Measurements from ENCODE around the gene NECTIN1.

Gene NECTIN1

DNA sequence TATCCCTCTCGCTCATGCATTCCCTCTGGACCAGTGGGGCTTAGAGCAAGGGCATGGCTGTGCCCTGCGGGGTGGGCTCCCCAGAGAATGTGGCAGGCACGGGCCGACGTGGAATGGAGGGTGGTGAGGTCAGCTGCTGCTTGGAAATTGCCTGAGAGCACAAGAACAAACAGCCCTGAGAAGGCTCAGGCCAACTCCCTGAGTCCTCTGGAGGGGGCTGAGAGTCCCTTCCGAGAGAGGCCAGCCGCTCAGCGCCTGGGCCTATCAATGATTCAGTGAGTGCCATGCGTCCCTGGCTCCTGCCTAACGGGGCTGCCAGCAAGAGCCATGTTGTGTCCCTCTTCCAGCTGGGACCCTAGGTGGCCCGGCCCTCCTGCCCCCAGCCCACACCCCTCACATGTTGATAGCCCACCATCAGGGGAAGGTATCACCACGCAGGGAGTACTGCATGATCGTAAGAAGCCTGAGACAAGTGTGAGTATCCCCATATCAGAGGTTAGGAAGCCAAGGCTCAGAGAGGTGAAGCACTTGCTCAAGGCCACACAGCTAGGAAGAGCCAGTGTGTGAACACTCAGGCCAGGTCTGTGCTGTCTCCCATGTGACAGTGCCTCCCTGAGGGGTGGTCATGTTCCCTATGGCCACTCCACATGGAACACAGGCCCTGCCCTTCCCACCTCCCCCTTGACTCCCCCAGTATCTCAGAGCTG is 55.8 kb downstream of the NECTIN1 start:
- DNase-seq (ENCODE audit: low read depth in 3 of 3) = no peak

DNA sequence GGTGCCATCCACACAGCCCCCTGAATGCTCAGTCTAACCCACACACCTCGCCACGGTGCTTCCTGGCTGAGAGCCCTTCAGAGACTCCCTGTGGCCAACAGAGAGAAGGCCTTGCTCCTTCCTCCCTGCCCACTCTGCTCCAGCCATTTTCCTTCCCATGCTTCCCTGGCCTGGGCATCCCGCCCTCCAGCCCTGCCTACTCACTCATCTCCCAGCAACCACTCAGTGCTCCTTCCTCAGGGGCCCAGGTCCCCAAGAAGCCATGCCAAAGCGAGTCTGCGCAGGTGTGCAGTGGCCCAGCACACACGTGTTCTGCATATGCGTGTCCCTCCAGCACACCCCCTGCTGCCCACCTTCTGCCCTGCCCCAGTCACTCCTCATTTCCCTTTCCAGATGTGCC is 56.4 kb downstream of the NECTIN1 start:
- DNase-seq (ENCODE audit: low read depth in 3 of 3) = no peak

GRCh38 chr11:119671561-119672015 is 57.4 kb downstream of the NECTIN1 start:
- DNase-seq (ENCODE audit: low read depth in 3 of 3) = no peak

GRCh38 chr11:119671051-119671450 is 57.9 kb downstream of the NECTIN1 start:
- DNase-seq (ENCODE audit: low read depth in 3 of 3) = no peak

DNA sequence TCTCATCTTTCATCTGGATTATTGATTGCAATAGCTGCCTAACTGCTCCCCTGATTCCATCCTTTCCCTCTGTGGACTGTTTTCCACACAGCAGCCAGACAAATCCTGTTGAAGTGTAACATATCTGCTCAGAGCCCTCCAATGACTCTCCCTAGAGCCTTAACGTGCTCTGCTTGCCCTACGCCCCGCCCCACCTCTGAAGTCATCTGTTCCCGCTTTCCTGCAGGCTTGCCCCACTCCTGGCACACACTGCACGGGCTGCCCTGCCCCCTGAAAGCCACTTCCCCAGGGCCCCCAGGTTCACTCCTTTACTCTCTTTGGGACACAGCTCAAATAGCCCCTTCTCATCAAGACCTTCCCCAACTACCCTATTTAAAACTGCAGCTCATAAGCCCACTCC is 59.5 kb downstream of the NECTIN1 start:
- no peak for DNase-seq (ENCODE audit: low read depth in 3 of 3)

DNA sequence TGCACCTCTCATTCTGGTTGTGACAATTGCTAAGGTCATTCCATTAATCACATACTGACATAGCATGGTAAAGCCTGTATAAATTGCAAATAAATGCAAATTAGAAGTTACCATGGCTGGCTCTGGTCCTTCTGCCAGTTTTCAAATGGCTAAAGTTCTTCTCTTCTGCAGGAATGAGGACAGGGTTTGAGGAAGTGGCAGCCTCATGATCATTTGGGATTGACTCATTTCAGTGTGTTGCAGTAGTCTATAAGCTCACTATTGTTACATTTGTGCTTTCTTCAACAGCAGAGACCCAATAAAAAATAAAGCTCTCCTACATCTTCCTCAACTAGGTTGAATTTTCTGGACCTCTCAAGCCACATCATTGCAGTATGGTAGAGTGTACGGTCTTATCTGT is 60.3 kb downstream of the NECTIN1 start:
- no peak for DNase-seq (ENCODE audit: low read depth in 3 of 3)

DNA sequence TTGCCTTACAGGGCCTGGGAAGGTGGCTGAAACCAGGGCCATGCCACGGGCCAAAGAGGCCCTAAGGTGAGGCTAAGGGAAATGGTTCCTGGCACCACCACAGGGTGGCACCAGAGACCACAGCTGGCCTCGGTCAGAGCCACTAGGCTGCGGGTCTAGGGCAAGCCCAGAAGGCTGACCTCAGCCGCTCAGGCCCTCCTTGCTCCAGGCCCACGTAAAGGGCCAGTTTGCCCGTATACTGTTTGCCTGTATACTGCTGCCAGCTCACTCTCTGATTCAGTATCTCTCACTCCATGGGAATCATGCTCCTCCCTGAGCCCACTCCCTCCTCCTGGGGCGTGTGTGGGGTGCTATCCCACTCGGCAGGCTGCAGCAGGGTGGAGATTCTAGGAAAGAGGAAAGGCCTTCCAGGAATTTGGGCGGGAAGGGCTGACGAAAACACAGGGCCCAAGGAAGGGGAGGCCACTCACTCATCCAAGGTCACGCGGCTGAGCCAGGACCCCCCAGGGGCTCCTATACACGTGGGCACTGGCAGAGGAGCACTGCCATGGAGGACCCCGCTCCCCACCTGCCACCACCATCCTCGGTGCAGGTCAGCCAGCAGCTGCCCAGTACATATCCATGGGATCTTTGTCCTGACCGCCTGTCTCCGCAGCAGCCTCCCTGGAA is 62.4 kb downstream of the NECTIN1 start:
- DNase-seq (ENCODE audit: low read depth in 3 of 3) = peak; percentile 12 to 51 (median 14)

DNA sequence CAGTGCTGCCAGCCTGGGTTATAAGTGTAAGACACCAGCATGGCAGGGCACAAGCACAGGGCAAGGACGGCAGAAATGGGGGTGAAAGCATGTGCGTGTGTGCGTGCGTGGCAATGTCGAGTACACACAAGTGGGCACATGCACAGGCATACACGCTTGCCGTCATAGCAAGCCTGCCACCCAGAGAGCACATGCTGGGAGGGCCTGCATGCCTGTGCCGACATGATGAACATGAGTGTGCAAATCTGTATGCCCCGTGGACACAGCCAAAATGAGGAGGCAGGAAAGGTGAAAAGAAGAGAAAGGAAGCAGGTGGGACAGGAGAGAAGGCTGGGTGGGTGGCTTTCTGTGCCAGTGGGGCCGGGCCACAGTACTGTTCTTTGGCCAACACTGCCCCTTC is 62.9 kb downstream of the NECTIN1 start:
- no peak for DNase-seq (ENCODE audit: low read depth in 3 of 3)

GRCh38 chr11:119664701-119665420 is 64.1 kb downstream of the NECTIN1 start:
- no peak for DNase-seq (ENCODE audit: low read depth in 3 of 3)

DNA sequence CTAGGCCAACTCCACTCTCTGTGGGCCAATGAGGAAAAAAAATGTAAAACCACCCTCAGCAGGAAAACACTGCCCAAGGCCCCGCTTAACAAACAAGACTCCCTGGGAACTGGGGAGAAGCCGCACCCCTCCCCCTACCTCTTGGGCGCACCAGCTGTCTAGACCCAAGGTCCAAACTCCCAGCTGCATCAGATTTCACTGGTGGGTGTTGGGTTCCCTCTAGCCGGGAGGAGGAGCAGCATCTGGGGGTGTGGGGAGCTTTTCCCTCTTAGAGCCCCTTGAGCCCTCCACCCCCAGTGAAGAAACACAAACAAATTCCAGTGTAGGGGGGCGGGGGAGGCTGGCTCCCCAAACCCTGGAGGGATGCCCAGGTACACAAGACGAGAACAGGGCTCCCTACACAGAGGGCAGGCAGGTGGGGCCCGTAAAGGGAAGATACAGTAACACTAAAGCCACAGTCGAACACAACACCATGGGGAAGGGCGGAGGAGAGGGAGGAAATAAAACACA is 64.9 kb downstream of the NECTIN1 start:
- no peak for DNase-seq (ENCODE audit: low read depth in 3 of 3)

- DNase-seq (ENCODE audit: low read depth in 3 of 3) = no peak
Measured at GRCh38 chr11:119663279-119663678, 65.7 kb downstream of the NECTIN1 start.

GRCh38 chr11:119661226-119661625 is 67.8 kb downstream of the NECTIN1 start:
- DNase-seq (ENCODE audit: low read depth in 3 of 3) = no peak

DNA sequence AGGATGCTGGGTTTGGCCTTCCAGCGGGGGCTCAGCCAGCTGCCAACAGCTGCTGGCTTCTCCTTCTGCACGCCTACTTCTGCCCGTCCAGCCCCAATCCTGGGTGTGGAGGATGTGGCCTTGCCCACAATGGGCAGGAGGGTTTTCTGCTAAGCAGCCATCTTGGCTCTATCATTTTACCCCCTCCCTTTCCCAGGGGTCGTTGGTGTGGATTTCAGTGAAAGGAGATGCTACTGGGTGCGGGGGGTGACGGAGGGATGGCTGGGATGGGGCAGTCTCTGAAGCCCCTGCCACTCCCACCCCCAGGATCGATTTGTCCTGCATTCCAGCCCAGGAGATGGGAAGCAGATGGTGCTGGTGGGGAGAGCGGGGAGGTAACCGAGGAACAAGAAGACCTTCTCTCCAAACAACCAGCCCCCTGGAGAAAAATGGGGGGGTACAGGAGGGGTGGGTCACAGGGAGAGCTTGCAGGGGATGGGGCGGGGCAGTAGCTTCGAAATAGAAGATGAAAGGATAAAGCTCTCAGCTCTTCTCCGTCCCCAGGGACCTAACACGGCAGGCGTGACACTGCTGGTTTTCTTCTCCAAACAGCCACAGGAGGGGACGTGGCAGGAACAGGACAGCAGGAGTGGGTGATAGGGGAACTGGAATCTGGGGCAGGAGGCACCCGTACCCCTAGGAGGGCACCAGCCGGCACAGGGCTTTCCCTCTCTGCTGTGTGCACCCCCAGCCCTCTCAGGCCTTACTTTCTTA is 68.9 kb downstream of the NECTIN1 start:
- no peak for DNase-seq (ENCODE audit: low read depth in 3 of 3)

DNA sequence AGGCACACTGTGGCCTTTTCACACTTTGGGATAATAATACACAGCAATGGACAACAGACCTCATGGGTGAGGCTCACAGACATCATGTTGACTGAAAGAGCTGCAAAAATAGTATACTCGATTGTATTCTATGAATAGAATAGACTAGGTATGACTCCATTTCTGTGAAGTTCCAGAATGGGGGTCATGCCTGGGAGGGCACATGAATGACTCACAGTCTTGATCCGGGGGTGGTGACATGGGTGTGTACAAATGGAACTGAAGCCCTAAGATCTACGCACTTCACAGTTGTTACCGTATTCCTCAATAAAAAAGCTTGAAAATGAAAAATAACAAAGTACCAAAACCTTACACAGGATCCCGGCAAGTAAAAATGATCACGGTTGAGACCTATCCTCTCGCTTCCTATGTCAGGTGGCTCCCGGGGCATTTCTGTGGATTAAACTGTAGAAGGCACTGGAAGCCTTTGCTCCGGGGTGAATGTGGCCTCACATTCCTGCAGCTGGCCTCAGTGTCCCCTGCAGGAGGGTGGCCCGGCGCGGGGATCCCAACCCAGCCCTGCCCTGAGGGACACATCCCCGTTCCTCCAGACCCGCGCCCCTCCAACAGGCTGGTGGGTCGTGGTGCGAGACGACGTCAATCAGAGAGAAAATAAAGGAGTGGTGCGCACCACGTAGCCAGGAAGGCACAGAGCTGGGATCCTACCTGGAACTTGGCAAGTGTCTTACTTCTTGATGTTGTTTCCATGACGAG is 75.9 kb downstream of the NECTIN1 start:
- no peak for DNase-seq (ENCODE audit: low read depth in 3 of 3)

GRCh38 chr11:119651802-119652584 is 77.0 kb downstream of the NECTIN1 start:
- no peak for DNase-seq (ENCODE audit: low read depth in 3 of 3)

- no peak for DNase-seq (ENCODE audit: low read depth in 3 of 3)
Measured at GRCh38 chr11:119650251-119650650, 78.7 kb downstream of the NECTIN1 start.

DNA sequence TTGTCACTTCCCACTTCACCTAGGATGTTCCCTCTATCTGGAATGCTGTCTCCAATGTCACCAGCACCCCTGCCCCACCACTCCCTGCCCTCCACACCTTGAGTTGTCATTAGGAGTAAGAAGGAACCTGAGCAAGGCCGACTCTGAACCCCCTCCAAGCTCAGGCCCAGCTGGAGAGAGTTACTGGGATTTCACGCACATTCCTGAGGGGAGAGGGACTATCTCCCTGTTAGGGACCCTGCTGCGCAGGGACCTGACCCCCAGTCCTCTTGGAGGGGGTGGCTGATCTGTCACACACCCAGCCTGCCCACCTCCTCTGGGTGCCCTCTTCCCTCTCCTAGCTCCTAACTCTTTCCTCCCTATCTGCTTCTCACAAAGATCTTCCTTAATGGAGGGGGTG is 81.7 kb downstream of the NECTIN1 start:
- no peak for DNase-seq (ENCODE audit: low read depth in 3 of 3)

GRCh38 chr11:119645018-119645417 is 84.0 kb downstream of the NECTIN1 start:
- DNase-seq (ENCODE audit: low read depth in 3 of 3) = no peak

DNA sequence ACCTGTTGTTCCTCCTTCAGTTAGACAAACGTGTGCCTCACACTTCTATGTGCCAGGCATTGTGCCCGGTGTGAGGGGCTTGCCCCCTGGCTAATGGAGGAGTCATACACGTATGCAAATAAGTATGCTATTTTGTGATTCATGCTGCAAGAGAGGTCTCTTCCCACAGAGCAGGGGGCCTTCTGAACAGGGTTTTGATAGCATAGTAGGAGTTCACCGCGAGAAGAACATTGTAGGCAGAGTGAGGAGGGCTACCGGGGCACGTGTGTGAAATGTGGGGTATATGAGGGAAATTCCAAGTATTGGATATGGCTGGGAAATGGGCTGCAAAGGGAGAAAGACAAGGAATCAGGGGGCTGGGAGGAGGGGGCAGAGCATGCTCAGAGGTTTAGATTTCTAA is 84.5 kb downstream of the NECTIN1 start:
- no peak for DNase-seq (ENCODE audit: low read depth in 3 of 3)

DNA sequence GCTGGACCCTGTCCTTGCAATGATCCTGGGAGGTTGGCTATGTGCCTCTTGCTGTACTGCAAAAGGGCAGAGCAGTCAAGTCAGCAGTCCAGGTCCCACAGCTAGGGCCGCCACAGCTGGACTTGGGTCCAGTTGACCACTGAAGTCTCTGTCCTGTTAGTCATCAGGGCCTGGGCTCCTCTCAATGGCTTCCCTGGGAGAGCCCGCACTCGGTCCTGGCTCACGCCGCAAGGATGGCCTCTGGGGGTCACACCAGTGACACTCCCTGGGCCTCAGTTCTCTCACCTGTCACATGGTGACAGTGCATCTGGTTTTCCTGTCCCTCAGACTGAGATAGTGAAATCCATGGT is 85.1 kb downstream of the NECTIN1 start:
- no peak for DNase-seq (ENCODE audit: low read depth in 3 of 3)
